Stimulated activated naive CD8-positive, alpha-beta T cell treated with anti-CD3 and anti-CD28 coated beads, Interleukin-15, amount 100 ng/mL, for 72 hours (primary cell): Measurements from ENCODE around the gene ARMC9.
A peak's percentile ranks its signal among the peaks of the same experiment; 100 is the strongest.
"Not testable (repeated sequence)": the region's sequence is repeated elsewhere in the genome, so short reads cannot be mapped to it uniquely, and the experiment has no call there.

ENCODE experiments used
- ATAC-seq: fragments of 150-1000 bp; cut with Tn5 transposase; 2 replicates; pipeline ENCODE4 v1.10.0; 2021; ENCODE audit warnings: mild to moderate bottlenecking, moderate library complexity
- DNase-seq, 2 donors: peaks; one replicate each; pipeline ENCODE4 v3.0.0; 2021 to 2022
- H3K27ac Mint-ChIP-seq, 2 donors: one replicate each; pipeline ENCODE4 v1.8.0; 2022; ENCODE audit warnings: mild to moderate bottlenecking in 2 of 2, mixed read lengths in 2 of 2, moderate library complexity in 2 of 2
- H3K27me3 Mint-ChIP-seq: one replicate; pipeline ENCODE4 v1.8.0; 2022; ENCODE audit warnings: mixed read lengths
- H3K4me1 Mint-ChIP-seq: one replicate; pipeline ENCODE4 v1.8.0; 2022; ENCODE audit warnings: mild to moderate bottlenecking, mixed read lengths
- H3K4me3 Mint-ChIP-seq, 2 donors: one replicate each; pipeline ENCODE4 v1.8.0; 2022; ENCODE audit warnings: mild to moderate bottlenecking in 2 of 2, mixed read lengths in 2 of 2, moderate library complexity in 1 of 2
- H3K9me3 Mint-ChIP-seq, 2 donors: one replicate each; pipeline ENCODE4 v1.8.0; 2022; ENCODE audit warnings: mixed read lengths in 2 of 2

ARMC9 gene

DNA sequence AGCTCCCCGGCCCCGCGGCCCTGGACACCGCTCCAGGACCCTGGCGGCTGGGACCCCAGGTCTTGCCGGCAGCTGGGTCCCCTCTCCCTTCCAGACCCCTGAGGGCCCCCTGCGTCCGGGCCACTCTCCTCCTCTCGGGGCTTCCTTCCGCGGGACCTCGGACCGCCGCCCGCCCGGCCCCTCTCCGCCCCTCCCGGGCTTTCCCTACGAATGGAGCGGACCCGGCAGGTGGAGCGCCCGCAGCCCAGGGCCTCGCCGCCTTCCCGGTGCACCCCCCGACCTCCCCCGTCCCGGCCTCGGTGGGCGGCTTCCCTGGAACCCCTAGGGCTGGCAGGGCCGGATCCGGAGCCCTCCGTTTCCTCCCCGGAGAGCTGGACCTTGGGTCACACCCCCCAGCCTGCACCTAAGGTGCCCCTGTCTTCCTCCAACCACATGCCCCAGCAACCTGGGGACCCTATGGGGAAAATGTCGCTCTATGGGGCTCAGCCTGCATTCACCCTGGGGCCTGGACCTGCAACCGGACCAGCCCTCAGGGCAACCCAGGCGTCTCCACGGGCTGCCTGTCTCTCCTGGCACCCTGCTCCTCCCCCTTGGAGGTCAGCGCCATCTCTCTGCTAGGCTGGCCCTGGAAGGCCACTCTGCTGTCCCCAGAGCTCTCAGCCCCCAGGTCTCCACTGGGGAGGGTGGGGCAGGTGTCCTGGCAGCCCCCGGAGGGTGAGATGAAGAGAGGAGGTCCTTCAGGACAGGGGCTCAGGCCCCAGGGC is 197.8 kb downstream of the ARMC9 start:
- DNase-seq = no peak
- Mint-ChIP-seq H3K27me3 (peaks cover 71% of the 10 kb centered on the region), H3K9me3 (no peaks in the 10 kb centered on the region), H3K27ac (peak overlapping the region in 1 of 2 donors; percentile 74), H3K4me3 (peak overlapping the region; percentile 68 to 76), H3K4me1 (peaks cover 44% of the 10 kb centered on the region)
- peak; percentile 8 for ATAC-seq

DNA sequence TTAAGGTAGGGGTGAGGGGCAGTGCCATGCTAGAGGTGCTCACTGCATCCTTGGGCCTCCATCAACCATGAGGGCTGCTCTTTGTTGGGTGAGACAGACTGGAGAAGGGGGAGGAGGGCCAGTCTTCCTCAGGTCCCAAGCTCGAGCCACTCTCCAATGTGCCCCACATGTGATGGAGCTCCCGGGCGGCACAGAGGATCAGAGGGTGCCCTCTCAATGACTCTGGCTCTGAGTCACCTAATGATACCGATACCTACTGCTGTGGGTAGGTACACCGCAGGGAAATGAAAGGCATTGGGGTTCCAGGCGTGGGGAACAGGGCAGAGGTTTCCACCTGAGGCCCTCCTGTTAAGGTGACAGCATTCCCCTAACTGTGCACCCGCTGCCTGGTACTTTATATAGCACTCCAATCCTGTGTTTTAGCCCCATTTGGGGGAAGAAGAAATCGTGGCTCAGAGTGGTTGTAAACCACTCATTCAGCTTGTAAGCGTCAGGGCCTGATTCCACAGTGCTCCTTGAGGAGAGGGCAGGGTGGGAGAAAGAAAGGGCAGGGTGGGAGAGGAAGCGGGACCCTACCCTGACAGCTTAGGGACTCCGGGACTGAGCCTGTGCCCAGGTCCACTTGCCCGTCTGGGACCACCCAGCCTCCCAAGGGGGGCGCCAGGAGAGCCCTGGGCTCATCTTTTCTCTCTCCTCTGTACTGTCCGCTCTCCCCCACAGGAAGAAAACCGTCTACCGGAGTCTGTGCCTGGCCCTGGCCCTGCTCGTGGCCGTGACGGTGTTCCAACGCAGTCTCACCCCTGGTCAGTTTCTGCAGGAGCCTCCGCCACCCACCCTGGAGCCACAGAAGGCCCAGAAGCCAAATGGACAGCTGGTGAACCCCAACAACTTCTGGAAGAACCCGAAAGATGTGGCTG is 198.8 kb downstream of the ARMC9 start:
- H3K27ac Mint-ChIP-seq = peak overlapping the region in 1 of 2 donors; percentile 36
- H3K27me3 Mint-ChIP-seq = peaks cover 67% of the 10 kb centered on the region
- H3K4me3 Mint-ChIP-seq = peak overlapping the region; percentile 15 to 76
- H3K4me1 Mint-ChIP-seq = peaks cover 39% of the 10 kb centered on the region
- ATAC-seq = peak; percentile 56
- H3K9me3 Mint-ChIP-seq = no peaks in the 10 kb centered on the region
- DNase-seq = peak in 1 of 2 donors; percentile 26

DNA sequence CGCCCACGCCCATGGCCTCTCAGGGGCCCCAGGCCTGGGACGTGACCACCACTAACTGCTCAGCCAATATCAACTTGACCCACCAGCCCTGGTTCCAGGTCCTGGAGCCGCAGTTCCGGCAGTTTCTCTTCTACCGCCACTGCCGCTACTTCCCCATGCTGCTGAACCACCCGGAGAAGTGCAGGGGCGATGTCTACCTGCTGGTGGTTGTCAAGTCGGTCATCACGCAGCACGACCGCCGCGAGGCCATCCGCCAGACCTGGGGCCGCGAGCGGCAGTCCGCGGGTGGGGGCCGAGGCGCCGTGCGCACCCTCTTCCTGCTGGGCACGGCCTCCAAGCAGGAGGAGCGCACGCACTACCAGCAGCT is 199.5 kb downstream of the ARMC9 start:
- no peak for ATAC-seq
- Mint-ChIP-seq H3K4me1 (peaks cover 35% of the 10 kb centered on the region), H3K9me3 (no peaks in the 10 kb centered on the region), H3K27me3 (peaks cover 62% of the 10 kb centered on the region), H3K27ac (no peak overlapping the region), H3K4me3 (no peak overlapping the region)
- no peak for DNase-seq

DNA sequence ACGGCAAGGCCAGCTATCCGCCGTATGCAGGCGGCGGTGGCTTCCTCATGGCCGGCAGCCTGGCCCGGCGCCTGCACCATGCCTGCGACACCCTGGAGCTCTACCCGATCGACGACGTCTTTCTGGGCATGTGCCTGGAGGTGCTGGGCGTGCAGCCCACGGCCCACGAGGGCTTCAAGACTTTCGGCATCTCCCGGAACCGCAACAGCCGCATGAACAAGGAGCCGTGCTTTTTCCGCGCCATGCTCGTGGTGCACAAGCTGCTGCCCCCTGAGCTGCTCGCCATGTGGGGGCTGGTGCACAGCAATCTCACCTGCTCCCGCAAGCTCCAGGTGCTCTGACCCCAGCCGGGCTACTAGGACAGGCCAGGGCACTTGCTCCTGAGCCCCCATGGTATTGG is 200.2 kb downstream of the ARMC9 start:
- Mint-ChIP-seq H3K4me3 (no peak overlapping the region), H3K27me3 (peaks cover 55% of the 10 kb centered on the region), H3K27ac (no peak overlapping the region), H3K4me1 (peaks cover 28% of the 10 kb centered on the region), H3K9me3 (no peaks in the 10 kb centered on the region)
- DNase-seq (no peak), ATAC-seq (no peak)

DNA sequence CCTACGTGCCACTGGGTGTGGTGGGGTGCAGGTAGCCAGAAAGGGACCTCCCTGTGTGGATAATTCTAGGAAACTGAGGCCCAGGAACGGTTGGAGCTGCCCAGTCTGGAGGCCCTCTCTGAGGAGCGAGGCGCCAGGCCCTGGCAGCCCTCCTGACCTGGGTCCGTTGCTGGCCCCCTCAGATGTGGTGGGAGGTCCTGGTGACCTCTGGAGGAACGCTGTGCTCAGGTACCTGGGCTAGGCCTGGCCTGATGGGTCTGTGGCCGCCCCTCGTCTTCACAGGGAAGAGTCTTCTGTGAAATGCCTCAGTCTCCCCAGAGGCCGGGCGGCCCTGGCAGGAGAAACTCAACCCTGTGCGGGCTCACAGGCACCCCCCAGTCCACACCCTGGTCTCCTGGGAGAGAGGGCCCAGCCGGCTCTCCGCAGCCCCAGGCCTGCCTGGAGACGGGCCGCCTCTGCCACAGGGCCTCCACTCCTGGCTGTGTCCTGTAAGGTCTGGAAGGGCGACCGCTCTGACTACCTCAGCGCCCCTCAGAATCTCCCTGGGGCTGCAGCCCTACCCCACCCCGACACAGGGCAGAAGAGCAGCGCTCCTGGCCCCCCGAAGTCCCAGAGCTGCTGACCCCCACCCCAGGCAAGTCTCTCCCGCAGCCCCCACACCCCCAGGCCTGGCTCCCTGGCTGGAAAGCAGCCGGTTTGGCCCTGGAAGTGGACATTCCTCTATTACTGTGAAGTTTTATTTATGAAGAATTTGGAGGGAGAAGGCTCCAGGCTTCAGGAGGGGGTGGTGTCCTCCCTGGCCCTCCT is 200.8 kb downstream of the ARMC9 start:
- no peak overlapping the region for H3K4me3 Mint-ChIP-seq
- no peak overlapping the region for H3K27ac Mint-ChIP-seq
- ATAC-seq = no peak
- no peaks in the 10 kb centered on the region for H3K9me3 Mint-ChIP-seq
- peaks cover 21% of the 10 kb centered on the region for H3K4me1 Mint-ChIP-seq
- H3K27me3 Mint-ChIP-seq = peaks cover 49% of the 10 kb centered on the region
- DNase-seq = no peak

DNA sequence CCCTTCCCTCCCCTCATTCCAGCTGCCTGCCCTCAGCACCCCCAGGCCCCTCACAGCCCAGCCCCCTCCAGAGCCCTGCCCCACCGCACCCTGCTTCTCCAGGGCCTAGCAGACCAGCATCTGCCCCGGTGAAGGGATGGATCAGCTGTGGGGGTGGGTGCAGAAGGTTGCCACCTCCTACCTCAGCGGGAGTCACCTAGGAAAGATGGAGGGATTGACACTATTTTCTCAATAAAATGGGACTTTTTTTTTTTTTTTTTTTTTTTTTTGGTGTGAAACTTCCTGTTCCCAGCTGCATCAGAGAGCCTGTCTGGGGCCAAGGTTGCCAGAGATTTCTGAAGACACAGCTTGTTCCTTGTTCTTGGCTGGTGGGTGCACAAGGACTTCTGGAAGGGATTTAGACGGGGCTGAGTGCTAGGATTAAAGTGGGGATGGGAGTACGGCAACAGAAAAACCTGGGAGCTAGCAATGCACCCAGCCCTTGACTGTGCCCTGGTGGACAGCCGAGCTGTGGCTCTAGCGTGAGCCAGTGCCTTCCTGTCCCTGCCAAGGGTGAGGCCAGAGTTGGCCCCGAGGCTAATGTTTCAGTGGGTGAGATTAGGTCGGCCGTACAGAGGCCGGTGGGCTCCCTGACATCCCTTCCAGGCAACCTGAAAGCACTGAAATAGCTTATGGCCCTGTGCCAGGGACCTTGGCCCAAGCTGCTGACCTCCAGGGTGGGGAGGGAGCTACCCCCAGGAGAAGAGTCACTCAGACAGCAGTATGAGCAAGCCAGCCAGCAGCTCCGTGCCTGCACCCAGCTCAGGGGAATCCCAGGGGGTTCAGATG is 201.6 kb downstream of the ARMC9 start:
- H3K27me3 Mint-ChIP-seq = peaks cover 40% of the 10 kb centered on the region
- no peak for ATAC-seq
- no peak overlapping the region for H3K4me3 Mint-ChIP-seq
- H3K4me1 Mint-ChIP-seq = peaks cover 16% of the 10 kb centered on the region
- DNase-seq = no peak
- H3K27ac Mint-ChIP-seq = no peak overlapping the region
- H3K9me3 Mint-ChIP-seq = no peaks in the 10 kb centered on the region

DNA sequence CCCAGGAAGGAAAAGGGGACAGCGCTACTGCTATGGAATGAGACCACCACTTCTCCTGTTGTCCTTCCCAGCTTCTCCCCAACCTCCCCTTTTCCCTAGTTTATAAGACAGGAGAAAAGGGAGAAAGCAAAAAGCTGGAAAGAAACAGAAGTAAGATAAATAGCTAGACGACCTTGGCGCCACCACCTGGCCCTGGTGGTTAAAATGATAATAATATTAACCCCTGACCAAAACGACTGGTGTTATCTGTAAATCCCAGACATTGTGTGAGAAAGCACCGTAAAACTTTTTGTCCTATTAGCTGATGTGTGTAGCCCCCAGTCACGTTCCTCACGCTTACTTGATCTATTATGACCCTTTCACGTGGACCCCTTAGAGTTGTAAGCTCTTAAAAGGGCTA is 202.2 kb downstream of the ARMC9 start:
- peaks cover 20% of the 10 kb centered on the region for H3K4me1 Mint-ChIP-seq
- H3K27ac Mint-ChIP-seq, H3K4me3 Mint-ChIP-seq, DNase-seq, ATAC-seq, H3K9me3 Mint-ChIP-seq: not testable (repeated sequence)
- H3K27me3 Mint-ChIP-seq = peaks cover 37% of the 10 kb centered on the region

DNA sequence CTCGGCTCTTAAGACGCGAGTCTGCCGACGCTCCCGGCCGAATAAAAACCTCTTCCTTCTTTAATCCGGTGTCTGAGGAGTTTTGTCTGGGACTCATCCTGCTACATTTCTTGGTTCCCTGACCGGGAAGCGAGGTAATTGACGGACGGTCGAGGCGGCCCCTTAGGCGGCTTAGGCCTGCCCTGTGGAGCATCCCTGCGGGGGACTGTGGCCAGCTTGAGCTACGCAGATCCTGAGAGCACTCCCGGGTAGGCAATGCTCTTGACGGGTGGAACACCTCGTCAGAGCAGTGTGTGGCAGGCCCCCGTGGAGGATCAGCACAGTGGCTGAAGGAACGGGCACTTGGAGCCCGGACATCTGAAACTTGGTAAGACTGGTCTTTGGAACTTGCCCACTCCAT is 202.7 kb downstream of the ARMC9 start:
- H3K4me3 Mint-ChIP-seq = not testable (repeated sequence)

DNA sequence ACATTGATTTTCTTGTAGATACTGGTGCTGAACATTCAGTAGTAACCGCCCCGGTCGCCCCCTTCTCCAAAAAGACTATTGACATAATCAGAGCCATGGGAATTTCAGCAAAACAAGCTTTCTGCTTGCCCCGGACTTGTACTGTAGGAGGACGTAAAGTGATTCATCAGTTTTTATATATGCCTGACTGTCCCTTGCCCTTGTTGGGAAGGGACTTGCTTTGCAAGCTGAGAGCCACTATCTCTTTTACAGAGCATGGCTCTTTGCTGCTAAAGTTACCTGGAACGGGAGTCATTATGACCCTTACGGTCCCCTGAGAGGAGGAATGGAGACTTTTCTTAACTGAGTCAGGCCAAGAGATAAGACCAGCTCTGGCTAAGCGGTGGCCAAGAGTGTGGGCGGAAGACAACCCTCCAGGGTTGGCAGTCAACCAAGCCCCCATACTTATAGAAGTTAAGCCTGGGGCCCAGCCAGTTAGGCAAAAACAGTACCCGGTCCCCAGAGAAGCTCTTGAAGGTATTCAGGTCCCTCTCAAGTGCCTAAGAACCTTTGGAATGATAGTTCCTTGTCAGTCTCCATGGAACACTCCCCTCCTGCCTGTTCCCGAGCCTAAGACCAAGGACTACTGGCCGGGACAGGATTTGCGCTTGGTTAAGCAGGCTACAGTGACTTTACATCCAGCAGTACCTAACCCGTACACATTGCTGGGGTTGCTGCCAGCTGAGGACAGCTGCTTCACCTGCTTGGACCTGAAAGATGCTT is 205.2 kb downstream of the ARMC9 start:
- Mint-ChIP-seq H3K4me1 (peaks cover 24% of the 10 kb centered on the region), H3K27me3 (peaks cover 11% of the 10 kb centered on the region)
- not testable (repeated sequence) for ATAC-seq, H3K9me3 Mint-ChIP-seq, H3K4me3 Mint-ChIP-seq, H3K27ac Mint-ChIP-seq, DNase-seq

More for the DNA sequence above, 202.7 kb downstream of the ARMC9 start:
- H3K27me3 Mint-ChIP-seq = peaks cover 36% of the 10 kb centered on the region
- ATAC-seq, H3K27ac Mint-ChIP-seq, DNase-seq, H3K9me3 Mint-ChIP-seq: not testable (repeated sequence)
- peaks cover 24% of the 10 kb centered on the region for H3K4me1 Mint-ChIP-seq

DNA sequence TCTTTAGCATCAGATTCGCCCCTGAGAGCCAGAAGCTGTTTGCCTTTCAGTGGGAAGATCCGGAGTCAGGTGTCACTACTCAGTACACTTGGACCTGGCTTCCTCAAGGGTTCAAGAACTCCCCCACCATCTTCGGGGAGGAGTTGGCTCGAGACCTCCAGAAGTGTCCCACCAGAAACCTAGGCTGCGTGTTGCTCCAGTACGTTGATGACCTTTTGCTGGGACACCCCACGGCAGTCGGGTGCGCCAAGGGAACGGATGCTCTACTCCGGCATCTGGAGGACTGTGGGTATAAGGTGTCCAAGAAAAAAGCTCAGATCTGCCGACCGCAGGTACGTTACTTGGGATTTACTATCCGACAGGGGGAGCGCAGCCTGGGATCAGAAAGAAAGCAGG is 205.8 kb downstream of the ARMC9 start:
- peaks cover 24% of the 10 kb centered on the region for H3K4me1 Mint-ChIP-seq
- not testable (repeated sequence) for H3K27me3 Mint-ChIP-seq, ATAC-seq, H3K27ac Mint-ChIP-seq, H3K9me3 Mint-ChIP-seq, H3K4me3 Mint-ChIP-seq, DNase-seq

DNA sequence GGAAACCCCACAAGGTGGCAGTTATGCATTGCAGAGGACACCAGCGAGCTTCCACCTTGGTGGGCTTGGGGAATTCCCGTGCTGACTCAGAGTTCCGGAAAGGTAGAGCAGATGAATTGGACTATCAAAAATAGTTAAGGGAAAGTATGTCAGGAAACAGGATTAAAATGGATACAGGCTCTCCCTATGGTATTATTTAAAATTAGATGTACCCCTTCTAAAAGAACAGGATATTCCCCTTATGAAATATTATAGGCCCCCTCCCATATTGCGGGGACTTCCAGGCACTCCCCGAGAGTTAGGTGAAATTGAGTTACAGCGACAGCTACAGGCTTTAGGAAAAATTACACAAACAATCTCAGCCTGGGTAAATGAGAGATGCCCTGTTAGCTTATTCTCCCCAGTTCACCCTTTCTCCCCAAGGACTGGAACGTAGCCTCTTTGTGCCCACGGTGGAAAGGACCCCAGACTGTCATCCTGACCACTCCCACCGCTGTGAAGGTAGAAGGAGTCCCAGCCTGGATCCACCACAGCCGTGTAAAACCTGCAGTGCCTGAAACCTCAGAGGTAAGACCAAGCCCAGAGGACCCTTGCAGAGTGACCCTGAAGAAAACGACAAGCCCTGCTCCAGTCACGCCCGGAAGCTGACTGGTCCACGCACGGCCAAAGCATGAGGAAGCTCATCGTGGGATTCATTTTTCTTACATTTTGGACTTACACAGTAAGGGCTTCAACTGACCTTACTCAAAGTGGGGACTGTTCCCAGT is 207.4 kb downstream of the ARMC9 start:
- DNase-seq = peak in 1 of 2 donors; percentile 54
- Mint-ChIP-seq H3K4me1 (peaks cover 24% of the 10 kb centered on the region), H3K27ac (peak overlapping the region in 1 of 2 donors; percentile 85)

DNA sequence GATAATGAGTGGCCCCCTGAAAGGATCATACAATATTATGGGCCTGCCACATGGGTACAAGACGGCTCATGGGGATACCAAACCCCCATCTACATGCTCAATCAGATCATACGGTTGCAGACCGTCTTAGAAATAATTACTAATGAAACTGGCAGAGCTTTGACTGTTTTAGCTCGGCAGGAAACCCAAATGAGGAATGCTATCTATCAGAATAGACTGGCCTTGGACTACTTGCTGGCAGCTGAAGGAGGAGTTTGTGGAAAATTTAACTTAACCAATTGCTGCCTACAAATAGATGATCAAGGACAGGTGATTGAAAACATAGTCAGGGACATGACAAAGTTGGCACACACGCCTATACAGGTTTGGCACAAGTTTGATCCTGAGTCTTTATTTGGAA is 209.3 kb downstream of the ARMC9 start:
- not testable (repeated sequence) for H3K27ac Mint-ChIP-seq, DNase-seq, ATAC-seq, H3K4me3 Mint-ChIP-seq
- H3K27me3 Mint-ChIP-seq = peaks cover 27% of the 10 kb centered on the region
- H3K9me3 Mint-ChIP-seq = peaks cover 8 to 14% of the 10 kb centered on the region in 2 donors
- H3K4me1 Mint-ChIP-seq = peaks cover 29% of the 10 kb centered on the region

More for the DNA sequence above, 207.4 kb downstream of the ARMC9 start:
- not testable (repeated sequence) for H3K9me3 Mint-ChIP-seq
- peak overlapping the region; percentile 53 to 75 for H3K4me3 Mint-ChIP-seq
- peaks cover 17% of the 10 kb centered on the region for H3K27me3 Mint-ChIP-seq
- ATAC-seq = peak; percentile 72

DNA sequence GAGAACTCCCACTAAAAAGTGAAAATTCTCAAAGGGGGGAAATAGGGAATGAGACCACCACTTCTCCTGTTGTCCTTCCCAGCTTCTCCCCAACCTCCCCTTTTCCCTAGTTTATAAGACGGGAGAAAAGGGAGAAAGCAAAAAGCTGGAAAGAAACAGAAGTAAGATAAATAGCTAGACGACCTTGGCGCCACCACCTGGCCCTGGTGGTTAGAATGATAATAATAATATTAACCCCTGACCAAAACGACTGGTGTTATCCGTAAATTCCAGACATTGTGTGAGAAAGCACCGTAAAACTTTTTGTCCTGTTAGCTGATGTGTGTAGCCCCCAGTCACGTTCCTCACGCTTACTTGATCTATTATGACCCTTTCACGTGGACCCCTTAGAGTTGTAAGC is 209.9 kb downstream of the ARMC9 start:
- not testable (repeated sequence) for ATAC-seq, H3K4me3 Mint-ChIP-seq, DNase-seq, H3K27ac Mint-ChIP-seq
- Mint-ChIP-seq H3K27me3 (peaks cover 34% of the 10 kb centered on the region), H3K4me1 (peaks cover 29% of the 10 kb centered on the region), H3K9me3 (peaks cover 8 to 14% of the 10 kb centered on the region in 2 donors)
